Right hindlimb (tissue), 1 donor: ENCODE results near the gene CD3G.

Experiments used
- DNase-seq: peaks from one replicate; pipeline ENCODE4 v3.0.0-alpha.2; 2018

The CD3G gene

DNA sequence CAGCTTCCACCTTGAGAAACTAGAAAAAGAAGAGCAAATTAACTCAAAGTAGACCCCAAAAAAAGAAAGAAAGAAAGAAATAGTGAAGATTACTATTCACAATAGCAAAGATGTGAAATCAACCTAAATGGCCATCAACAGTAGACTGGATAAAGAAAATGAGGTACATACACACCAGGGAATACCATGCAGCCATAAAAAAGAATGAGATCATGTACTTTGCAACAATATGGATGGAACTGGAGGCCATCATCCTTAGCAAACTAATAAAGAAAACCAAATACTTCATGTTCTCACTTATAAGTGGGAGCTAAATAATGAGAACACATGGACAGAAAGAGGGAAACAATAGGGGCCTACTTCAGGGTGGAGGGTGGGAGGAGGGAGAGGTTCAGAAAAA is 15.4 kb upstream of the CD3G start:
- DNase-seq, result no peak

DNA sequence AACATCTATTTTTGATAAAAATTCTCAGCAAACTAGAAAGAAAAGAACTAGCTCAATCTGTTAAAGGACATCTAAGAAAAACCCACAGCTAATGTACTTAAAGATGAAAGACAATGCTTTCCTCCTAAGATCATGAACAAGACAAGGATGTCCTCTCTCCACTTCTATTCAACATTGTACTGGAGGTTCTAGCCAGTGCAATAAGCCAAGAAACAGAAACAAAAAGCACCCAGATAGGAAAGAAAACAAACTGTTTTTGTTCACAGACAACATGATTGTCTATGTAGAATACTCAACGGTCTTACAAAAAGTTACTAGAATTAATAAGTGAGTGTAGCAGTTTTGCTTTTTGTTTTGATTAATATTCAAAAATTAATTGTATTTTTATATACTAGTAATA is 9.4 kb upstream of the CD3G start:
- DNase-seq, result no peak

- DNase-seq, result no peak
Observed at GRCh38 chr11:118338637-118339061, 5.5 kb upstream of the CD3G start.

DNA sequence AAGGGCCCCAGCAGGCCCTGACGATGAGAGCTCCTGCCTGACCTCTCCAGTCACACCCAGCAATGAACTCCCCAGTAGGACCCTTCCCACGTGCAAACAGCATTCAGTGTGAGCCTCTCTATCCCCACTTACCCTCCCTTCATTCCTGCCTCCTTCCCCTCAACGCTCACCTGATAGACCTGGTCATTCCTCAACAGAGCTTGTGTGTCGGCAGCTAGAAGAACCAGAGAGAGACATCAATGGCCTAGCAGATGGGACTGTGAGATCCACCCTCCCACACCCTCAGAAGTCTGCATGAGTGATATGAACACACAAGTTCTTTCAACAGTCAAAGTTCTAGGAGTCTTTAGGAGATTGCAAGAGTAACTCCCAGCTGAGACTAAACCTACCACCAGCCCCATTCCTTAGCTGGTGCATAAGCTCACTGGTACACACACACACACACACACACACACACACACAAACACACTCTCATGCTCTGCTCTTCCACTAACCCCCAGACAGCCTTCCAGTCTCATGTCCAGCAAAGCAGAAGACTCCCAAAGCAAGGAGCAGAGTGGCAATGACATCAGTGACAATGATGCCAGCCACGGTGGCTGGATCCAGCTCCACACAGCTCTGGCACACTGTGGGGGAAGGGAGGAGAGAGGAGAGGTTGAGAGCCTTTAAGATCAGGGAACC is 4.7 kb upstream of the CD3G start:
- no peak for DNase-seq

- no peak for DNase-seq
Observed at GRCh38 chr11:118340449-118340848, 3.7 kb upstream of the CD3G start.

DNA sequence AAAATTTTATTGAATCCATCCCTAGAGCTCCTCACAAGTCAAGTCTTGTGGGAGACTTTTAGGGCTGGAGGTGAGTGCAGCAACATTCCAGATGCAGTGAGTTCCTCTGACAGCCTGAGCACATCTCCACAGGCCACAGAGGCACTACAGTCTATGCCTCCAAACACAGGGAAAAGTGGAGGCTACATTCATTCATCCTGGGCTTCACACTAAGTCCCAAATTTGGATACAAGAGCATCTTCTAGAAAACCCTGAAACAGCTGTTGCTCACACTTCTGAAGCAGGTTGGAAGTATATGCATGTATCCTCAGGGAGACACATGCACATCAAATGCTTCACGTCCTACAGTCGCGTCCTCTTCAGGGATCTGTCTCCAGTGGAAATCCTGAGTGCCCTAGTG is 2.9 kb upstream of the CD3G start:
- no peak for DNase-seq

DNA sequence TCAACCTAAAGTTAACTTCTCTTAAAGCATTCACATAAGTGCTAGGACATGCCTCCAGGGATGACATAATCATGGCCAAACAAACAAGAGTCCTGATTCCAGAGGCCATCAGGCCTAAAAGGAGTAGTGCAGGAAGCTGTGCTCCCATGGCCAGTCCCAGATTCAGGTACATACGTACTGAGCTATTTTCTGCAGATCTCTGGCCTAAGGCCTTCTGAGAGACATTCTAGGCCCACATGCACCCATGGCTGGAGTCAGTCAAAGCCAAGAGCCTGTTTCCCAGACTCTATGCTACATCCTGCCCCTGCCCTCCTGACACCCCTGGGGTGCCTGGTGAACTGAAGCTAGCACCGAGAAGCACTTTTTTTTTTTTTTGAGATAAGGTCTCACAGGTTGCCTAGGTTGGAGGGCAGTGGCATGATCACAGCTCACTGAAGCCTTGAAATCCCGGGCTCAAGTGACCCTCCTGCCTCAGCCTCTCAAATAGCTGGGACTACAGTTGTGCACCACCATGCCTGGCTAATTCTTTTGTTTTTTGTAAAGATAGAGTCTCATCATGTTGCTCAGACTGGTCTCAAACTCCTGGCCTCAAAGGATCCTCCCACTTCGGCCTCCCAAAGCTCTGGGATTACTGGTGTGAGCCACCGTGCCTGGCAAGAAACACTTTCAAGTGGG is 2.2 kb upstream of the CD3G start:
- no peak for DNase-seq

DNA sequence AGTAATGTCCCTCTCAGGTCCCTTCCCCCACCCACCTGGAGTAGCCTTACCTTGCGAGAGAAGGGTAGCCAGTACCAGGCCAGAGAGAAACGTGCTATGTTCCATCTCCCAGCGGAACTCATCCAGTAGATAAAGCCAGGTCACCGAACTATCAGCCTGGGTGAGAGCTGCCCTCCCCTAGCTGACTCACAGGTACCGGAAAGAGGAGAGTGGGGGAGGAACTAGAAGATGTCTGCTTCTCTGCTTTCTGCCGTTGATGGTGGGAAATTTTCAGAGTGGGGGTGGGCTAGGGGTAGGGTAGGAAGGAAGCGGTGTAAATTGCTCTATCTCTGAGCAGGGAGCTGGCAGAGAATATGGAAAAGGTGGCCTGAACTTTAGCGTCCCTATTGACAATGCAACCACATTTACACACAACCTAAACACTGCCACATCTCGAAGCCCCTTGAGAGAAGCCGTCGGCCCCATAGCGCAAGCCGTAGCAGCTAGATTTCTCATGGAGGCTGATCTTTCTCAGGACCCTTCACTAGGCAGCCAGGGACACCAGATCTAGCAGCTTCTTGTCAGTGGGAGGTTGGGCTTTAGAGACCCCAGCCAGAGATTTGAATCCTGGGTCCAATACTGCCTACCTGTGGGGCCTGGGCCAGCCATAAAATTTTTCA is 1.5 kb upstream of the CD3G start, which contains the start of gene CD3D:
Gene CD3D (minus strand): TSS at position 203 of the 659 bp plus-strand sequence. CDS start 98 bp downstream, at position 105.
- DNase-seq, result no peak

GRCh38 chr11:118343248-118343647 is 896 bp upstream of the CD3G start:
- DNase-seq, result no peak

GRCh38 chr11:118349475-118349874 is 5.3 kb downstream of the CD3G start:
- no peak for DNase-seq

- no peak for DNase-seq
Observed at GRCh38 chr11:118353084-118353710, 9.1 kb downstream of the CD3G start.

DNA sequence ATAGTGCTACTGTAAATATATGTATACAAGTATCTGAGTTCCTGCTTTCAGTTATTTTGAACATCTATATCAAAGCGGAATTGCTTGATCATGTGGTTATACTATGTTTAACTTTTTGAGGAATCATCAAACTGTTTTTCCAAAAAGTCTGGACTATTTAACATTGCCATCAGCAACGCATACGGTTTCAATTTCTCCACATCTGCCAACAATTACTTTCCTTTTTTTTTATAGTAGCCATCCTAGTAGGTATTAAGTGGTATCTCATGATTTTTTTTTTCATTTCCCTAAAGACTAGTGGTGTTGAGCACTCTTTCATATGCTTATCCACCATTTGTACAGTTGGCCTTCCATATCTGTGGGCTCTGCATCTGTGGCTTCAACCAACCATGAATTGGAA is 13.9 kb downstream of the CD3G start:
- DNase-seq, result no peak

DNA sequence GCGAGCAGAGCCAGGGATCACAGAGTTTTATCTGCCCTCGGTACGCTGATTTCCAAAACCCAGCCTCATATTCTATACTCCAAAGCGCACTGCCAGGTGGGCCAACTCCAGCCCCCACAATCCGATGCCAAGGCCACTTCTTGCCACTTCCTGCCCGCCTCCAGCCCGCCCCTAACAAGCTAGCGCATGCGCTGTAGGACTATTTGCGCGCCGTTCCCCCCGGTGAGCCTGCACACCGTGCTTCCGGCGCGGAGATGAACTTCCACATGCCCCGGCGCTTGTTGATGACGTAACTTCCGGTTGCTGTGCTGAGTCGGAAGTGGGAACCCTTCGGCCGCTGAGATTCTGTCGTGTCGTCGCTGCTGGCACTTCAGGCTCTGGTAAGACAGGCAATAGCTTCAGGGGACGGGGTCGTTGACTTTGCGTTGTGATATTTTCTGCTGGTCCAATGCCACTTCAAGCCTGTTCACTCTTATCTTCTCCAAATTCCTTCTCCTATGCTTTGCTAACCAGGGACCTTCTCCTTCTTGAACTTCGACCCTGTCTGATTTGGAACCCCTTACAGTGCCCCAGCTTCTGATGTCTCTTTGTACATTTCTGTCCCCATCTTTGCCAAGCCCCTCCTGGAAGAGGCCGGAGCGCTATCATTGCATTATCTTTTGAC is 15.3 kb downstream of the CD3G start, which contains the start of gene UBE4A:
Gene UBE4A (plus strand): TSS at position 306 of the 664 bp plus-strand sequence. CDS start 5,481 bp downstream, outside the sequence.
- DNase-seq, result peak; percentile 94

DNA sequence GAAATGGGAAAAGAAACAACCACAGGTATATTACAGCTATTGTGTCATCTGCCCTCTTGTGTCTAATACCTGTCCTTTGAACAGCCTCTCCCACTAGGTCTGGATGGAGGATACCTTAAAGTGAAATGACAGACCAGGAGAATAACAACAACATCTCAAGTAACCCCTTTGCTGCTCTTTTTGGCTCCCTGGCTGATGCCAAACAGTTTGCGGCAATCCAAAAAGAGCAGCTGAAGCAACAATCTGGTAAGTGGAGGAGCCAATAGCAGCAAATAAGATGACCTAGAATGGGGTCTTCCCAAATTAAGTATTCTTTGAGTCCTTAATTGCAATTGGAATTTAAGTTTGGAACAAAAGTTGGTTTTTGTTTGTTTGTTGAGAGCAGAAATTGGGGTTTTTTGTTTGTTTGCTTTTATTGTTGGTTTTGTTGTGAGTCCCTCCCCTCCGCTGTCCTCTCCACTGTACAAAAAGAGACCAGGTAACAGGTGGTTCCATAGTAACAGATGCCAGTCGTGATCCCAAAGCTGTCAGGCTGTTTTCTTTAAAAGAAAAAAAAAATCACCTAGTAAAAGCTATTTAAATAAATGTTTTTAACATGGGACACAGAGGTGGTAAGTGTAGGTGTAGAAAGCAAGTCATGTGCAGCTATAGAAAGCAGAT is 20.9 kb downstream of the CD3G start:
- no peak for DNase-seq

DNA sequence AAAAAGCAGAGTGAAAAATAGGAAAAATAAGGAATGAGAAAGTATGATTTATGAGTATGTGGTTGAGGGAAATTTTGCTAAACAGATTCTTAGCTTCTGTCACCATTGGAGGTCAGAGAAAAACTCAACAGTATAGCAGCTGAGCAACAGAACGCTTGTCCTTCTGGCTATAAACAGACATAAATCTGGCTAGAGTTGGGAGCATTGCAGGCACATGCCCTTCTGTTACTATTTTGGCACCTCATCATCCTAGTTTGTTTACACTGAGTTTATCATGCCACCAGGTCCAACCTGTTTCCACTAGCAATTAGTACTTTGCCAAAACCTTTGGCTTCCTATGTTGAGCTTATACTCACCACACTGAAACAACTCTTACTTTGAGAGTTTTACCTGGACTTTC is 22.1 kb downstream of the CD3G start:
- no peak for DNase-seq

GRCh38 chr11:118370774-118371173 is 26.6 kb downstream of the CD3G start:
- DNase-seq, result no peak

GRCh38 chr11:118373263-118373662 is 29.1 kb downstream of the CD3G start:
- no peak for DNase-seq

DNA sequence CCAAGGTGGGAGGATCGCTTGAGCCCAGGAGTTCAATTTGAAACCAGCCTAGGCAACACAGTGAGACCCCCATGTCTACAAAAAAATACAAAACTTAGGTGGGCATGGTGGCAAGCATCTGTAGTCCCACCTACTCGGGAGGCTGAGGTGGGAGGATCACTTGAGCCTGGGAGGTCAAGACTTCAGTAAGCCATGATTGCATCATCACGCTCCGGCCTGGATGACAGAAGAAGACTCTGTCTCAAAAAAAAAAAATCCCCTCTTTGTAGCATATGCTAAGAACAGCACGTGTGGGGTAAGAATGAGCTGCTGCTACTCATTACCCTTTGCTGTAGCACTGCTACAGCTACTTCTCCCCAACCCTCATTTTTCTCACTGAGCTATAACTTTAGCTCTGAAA is 29.7 kb downstream of the CD3G start:
- no peak for DNase-seq

GRCh38 chr11:118374729-118375128 is 30.6 kb downstream of the CD3G start:
- no peak for DNase-seq

GRCh38 chr11:118375978-118376377 is 31.8 kb downstream of the CD3G start:
- no peak for DNase-seq

DNA sequence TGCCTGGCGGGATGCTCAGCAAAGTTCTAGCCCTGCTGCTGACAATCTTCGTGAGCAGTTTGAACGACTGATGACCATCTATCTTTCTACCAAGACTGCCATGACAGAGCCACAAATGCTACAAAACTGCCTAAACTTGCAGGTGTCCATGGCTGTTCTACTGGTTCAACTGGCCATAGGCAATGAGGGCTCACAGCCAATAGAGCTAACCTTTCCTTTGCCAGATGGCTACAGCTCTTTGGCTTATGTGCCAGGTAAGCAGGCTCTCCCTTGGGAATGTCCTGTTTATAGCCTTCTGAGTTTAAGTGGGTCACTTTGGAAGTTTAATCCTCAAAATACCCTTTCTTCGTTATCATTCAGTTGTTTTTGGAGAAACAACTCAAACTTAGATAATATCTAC is 35.4 kb downstream of the CD3G start:
- no peak for DNase-seq

DNA sequence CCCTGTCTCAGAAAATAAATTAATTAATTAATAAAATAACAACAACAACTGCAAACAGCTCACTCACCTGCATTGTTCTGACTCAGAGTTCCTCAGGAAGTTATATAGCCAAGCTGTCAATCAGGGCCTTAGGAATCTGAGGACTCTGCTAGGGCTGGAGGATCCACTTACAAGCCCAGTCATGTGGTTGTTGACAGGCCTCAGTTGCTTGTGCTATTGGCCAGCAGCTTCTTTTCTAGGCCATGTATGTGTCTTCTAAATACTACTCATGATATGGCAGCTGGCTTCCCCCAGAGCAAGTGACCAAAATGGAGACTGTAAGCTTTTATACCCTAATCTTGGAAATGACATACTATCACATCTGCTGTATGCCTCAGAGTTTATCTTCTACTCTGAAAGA is 36.4 kb downstream of the CD3G start:
- DNase-seq, result no peak
